Occipital lobe (tissue), 2 donors: ENCODE measurements around the gene TSPAN15. TPM values are rescaled to one million over a fixed set of nuclear protein-coding genes. Genes with fewer than 3 reads are reported as not detected.
"Not testable (repeated sequence)": the region's sequence is repeated elsewhere in the genome, so short reads cannot be mapped to it uniquely, and the experiment has no call there.

Experiments
- DNase-seq: peaks from one replicate; lab custom pipeline; 2025; lab: John Stamatoyannopoulos, UW
- total RNA-seq: library from RNA; depleted of rRNA; stranded (reverse); fragments of >200 nt; gene quantifications from one replicate; pipeline ENCODE4 v1.2.3, GENCODE V29; 2014

Gene TSPAN15
- total RNA-seq, 1 donor from 2014 or later: 3.1 TPM

DNA sequence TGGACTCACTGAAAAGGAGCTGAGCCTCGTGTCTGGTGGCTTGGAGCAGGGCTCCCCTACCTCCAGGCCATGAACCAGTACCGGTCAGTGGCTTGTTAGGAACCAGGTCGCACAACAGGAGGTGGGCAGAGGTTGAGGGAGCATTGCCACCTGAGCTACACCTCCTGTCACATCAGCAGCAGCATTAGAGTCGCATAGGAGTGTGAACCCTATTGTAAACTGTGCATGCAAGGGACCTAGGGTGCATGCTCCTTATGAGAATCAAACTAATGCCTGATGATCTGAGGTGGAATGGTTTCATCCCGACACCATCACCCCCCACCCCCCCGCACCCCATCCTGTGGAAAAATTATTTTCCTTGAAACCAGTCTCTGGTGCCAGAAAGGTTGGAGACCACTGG is 50.4 kb downstream of the TSPAN15 start:
- DNase-seq: no peak

GRCh38 chr10:69502589-69502988 is 51.3 kb downstream of the TSPAN15 start:
- no peak for DNase-seq

DNA sequence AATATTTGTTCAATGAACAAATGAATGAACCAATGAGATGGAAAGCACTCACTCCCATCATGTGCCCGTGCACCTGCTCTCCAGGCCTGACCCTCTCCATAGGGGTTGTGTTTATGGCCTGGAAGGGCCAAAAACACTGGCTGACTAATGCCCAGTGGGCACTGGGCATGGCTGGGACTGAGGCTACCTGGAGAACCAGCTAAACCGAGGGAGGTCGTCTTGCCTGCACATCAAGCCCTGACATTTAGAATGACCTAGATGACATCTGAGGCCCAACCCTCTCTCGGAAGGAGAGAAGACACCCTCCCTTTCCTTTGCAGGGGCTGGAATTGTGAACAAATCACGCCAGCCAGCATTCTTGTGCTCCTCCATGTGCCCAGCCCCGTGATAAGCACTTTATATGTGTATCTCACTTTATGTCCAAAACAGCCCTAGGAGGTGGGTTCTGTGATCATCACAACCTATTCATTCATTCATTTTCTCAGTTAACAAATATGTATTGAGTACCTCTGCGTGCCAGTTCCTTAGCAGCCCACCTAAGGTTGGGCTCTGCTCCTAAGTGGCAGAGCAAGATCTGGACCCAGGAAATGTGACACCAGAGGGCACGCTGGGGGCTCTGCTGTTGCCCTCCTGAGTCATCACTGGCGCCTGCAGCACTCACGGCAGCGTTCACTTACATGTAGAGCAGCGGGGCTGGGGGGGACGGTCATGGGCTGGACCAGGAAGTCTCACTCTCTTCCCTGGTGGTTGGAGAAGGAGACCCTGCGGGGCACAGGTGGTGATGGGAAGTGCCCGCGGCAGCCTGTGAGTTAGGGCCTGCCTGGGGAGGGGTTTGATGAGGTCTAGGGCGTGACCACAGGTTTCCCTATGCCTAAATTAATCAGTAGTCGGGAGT is 52.0 kb downstream of the TSPAN15 start:
- DNase-seq: no peak

- no peak for DNase-seq
These were observed 52.6 kb downstream of the TSPAN15 start for GRCh38 chr10:69503896-69504265.

DNA sequence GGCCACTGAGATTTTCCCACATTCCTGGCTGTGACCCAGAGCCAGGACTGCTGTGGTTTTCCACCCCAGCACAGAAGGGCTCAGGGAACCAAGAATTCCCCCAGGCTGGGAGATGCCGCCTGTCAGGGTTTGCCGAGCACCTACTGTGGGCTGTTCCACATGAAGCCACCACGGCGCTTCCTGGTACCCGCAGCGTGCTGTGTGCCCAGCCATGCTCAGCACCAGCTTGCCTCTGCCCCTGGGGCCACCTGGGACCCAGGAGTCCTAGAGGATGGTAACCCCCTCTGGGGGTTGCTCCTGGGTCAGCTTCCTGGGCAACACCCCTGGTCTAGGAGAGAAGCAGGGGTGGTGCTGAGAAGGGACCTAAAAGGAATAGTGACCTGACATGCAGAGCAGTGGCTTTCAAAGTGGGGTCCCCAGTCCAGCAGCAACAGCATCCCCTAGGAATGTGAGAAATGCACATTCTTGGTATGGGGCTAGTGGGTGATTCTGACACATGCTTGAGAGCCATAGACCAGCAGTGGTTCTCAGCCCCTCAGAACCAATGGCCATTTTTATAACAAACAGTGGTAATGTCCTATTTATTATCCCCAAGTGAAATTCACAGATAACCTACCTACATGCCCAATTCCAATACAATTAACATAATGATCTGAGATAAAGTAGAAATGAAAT is 53.4 kb downstream of the TSPAN15 start:
- DNase-seq: no peak

- DNase-seq: no peak
These were observed 54.5 kb downstream of the TSPAN15 start for GRCh38 chr10:69505636-69506318.

DNA sequence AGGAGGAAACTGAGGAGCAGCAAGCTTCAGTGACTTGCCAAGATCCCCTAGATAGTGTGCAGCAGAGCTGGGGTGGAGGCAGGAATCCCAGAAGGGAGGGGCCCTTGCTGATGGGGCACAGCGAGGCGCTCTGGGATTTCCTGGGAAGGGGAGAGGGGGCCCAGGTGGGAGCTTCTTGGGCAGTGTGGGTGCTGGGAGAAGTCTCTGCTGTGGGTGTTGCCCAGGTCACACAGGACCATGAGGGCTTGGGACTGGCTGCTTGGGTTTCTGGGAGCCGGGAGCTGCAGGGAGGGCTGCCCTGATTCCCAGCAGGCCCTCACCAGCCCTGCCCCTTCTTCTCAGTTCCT is 55.2 kb downstream of the TSPAN15 start:
- DNase-seq: no peak

DNA sequence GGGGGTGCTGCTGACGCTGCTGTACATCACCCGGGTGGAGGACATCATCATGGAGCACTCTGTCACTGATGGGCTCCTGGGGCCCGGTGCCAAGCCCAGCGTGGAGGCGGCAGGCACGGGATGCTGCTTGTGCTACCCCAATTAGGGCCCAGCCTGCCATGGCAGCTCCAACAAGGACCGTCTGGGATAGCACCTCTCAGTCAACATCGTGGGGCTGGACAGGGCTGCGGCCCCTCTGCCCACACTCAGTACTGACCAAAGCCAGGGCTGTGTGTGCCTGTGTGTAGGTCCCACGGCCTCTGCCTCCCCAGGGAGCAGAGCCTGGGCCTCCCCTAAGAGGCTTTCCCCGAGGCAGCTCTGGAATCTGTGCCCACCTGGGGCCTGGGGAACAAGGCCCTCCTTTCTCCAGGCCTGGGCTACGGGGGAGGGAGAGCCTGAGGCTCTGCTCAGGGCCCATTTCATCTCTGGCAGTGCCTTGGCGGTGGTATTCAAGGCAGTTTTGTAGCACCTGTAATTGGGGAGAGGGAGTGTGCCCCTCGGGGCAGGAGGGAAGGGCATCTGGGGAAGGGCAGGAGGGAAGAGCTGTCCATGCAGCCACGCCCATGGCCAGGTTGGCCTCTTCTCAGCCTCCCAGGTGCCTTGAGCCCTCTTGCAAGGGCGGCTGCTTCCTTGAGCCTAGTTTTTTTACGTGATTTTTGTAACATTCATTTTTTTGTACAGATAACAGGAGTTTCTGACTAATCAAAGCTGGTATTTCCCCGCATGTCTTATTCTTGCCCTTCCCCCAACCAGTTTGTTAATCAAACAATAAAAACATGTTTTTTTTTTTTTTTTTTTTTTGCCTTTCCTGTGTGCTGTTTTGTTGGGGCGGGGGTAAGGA is 55.8 kb downstream of the TSPAN15 start:
- DNase-seq: no peak

DNA sequence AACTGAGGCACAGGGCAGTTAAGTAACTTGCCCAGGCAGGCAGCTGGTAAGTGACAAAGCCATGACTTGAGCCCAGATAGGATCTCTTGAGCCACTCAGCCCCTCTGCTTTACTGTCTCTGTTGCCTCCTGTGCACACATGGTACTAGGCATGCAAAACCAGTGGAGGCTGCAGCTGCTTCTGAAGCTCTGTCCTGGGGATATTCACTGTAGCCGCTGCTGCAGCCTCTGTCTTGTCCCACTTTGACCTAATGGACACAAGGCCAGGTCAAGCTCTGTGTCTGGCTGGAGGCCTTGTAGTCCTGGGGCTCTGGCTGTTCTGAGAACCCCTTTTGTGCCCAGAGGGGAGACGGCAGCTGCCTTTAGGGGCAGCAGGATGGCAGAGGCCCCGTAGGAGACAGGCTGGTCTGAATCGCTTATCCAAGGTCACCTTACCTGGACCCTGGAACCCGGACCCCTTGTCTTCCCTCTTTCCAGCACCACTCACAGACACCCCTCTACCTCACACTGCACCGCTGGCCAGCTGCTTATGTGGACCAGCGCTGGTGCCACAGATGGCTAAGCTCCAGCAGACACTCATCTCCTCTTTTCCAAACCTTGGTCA is 57.6 kb downstream of the TSPAN15 start:
- DNase-seq: no peak

- no peak for DNase-seq
These were observed 61.6 kb downstream of the TSPAN15 start for GRCh38 chr10:69512901-69513300.

DNA sequence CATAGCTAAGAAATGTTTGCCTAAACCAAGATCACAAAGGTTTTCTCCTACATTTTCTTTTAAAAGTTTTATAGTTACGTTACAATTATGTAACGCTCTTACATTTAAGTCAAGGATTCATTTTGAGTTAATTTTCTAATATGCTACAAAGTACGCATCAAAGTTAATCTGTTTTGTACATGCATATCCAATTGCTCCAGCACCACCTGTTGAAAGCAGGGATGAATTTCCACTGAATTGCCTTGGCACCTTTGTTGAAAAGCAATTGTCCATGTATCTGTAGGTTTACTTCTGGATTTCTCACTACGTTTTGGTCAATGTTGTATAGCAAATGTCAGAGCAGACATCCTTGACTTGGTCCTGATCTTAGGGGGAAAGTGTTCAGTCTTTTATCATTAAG is 62.4 kb downstream of the TSPAN15 start:
- no peak for DNase-seq

- peak; percentile 28 for DNase-seq
These were observed 64.5 kb downstream of the TSPAN15 start for GRCh38 chr10:69515699-69516259.

- DNase-seq: no peak
These were observed 65.1 kb downstream of the TSPAN15 start for GRCh38 chr10:69516316-69516715.

- no peak for DNase-seq
These were observed 65.5 kb downstream of the TSPAN15 start for GRCh38 chr10:69516796-69517195.

DNA sequence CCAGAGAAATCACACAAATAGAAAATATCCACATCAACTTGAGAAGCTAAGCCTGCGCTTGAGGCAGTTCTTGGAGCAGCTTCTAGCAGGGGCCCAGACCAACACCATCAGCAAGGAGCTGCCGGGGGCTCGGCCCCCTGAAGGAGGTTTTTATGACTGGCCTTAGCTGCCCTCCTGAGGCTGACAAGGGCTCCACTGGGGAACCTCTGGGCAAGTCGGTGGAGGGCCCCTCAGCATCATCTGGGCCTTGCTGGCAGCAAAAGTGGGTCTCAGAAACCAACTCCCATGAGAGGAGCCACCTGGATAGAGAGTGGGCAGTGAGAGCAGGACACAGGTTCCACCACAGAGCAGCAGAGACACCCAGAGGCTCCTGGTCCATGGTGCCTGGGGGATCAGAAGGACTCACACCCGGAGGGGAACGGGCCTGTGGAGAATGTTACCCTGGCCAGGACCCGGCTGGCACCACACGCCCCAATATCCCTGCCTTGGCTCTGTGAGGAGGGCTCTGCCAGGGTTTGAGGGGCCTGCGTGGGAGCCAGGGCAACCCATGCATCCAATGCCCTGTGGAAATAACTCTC is 66.1 kb downstream of the TSPAN15 start:
- no peak for DNase-seq

- no peak for DNase-seq
These were observed 76.7 kb downstream of the TSPAN15 start for GRCh38 chr10:69527961-69528360.

- no peak for DNase-seq
These were observed 82.4 kb downstream of the TSPAN15 start for GRCh38 chr10:69533658-69534057.

GRCh38 chr10:69536521-69536920 is 85.3 kb downstream of the TSPAN15 start:
- DNase-seq: not testable (repeated sequence)

- DNase-seq: no peak
These were observed 86.2 kb downstream of the TSPAN15 start for GRCh38 chr10:69537449-69537848.

DNA sequence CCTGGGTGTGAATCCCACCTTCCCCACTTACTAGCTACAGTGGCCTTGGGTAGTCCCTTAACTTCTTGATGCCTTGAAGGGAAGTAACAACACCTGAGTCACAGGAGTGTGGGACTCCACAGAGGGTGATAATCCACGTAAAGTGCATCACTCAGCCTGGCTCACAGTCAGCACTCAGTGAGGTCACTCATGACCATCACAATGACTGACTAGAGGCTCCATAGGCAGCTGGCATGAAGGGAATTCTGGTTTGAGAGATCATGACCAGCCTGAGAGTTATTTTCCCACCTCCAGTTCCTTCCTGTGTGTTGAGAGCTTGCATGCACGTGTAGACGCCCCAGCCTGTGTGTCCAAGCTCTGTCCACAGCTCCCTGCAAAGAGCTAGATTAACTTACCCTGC is 87.2 kb downstream of the TSPAN15 start:
- no peak for DNase-seq
